Measurements from ENCODE around the gene PDZD4.

DNA sequence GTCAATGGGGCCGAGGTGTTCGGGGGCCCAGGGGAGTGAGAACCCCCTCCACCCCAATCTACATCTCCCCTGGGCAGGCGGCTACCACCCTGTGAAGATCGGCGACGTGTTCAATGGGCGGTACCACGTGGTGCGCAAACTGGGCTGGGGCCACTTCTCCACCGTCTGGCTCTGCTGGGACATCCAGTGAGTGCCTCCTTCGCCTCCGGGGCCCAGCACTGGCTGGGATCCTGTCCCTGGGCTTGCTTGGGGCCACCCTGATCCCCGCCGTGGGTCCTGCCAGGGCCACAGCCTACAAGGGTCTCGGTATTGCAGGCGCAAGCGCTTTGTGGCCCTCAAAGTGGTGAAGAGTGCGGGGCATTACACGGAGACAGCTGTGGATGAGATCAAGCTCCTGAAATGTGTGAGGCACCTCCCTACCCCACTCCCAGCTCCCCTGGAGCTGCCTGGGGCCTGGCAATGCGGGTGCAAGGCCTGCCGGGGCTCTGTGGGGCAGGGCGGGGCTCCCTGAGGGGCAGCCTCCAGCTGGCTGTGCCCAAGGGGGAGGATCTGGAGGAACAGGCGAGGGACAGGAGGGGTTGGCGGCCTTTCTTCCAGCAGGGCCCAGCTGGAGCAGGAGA, 48.8 kb downstream of the PDZD4 start:
- TF ChIP-seq, protein P1, sequence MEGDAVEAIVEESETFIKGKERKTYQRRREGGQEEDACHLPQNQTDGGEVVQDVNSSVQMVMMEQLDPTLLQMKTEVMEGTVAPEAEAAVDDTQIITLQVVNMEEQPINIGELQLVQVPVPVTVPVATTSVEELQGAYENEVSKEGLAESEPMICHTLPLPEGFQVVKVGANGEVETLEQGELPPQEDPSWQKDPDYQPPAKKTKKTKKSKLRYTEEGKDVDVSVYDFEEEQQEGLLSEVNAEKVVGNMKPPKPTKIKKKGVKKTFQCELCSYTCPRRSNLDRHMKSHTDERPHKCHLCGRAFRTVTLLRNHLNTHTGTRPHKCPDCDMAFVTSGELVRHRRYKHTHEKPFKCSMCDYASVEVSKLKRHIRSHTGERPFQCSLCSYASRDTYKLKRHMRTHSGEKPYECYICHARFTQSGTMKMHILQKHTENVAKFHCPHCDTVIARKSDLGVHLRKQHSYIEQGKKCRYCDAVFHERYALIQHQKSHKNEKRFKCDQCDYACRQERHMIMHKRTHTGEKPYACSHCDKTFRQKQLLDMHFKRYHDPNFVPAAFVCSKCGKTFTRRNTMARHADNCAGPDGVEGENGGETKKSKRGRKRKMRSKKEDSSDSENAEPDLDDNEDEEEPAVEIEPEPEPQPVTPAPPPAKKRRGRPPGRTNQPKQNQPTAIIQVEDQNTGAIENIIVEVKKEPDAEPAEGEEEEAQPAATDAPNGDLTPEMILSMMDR (conservative IDR thresholded peaks at IDR 0.05; ENCODE audit: low read depth in 2 of 2), result no peak
- no peak for TF ChIP-seq POLR2AphosphoS5 (IDR thresholded peaks at IDR 0.05; ENCODE audit: low read depth)
- TF ChIP-seq ZNF331 (CRISPR knock-in tag; IDR thresholded peaks at IDR 0.05; ENCODE audit: low read depth), result no peak
- no peak for TF ChIP-seq EZH2phosphoT487 (IDR thresholded peaks at IDR 0.05; ENCODE audit: unreplicated experiment)

Measured in GM23338 (cell line).